Right atrium auricular region (tissue), 2 donors: ENCODE data around the gene BMP10. TPM values are rescaled to one million over a fixed set of nuclear protein-coding genes. Genes with fewer than 3 reads are reported as not detected.

ENCODE experiments used
- DNase-seq: peaks from one replicate; pipeline ENCODE4 v3.0.0-alpha.2; 2019; ENCODE audit warnings: low spot score
- H3K27ac ChIP-seq, 2 donors: fragments of 200-600 bp; sonication (generic); 1 replicate in 1 of 2; 2 replicates in 1 of 2; pipeline ENCODE4 v1.5.1; 2016 to 2019
- H3K27me3 ChIP-seq, 2 donors: fragments of 200-600 bp; sonication (generic); one replicate each; pipeline versions ENCODE4 v1.5.1 to v1.6.0; 2017 to 2019
- H3K36me3 ChIP-seq: fragments of 200-600 bp; sonication (generic); one replicate; pipeline ENCODE4 v1.5.1; 2016
- H3K4me1 ChIP-seq, 2 donors: fragments of 200-600 bp; sonication (generic); one replicate each; pipeline versions ENCODE4 v1.5.1 to v1.6.0; 2017 to 2019
- H3K4me3 ChIP-seq, 2 donors: fragments of 200-600 bp; sonication (generic); 1 replicate in 1 of 2; 2 replicates in 1 of 2; pipeline ENCODE4 v1.5.1; 2017 to 2019; ENCODE audit warnings: mild to moderate bottlenecking in 1 of 2, moderate library complexity in 1 of 2
- H3K9me3 ChIP-seq, 2 donors: fragments of 200-600 bp; sonication (generic); one replicate each; pipeline ENCODE4 v1.5.1; 2019
- CTCF ChIP-seq, 2 donors: fragments of 200-600 bp; sonication (generic); IDR thresholded peaks; one replicate each; pipeline ENCODE4 v1.5.1; 2019; ENCODE audit warnings: antibody characterized with exemption in 2 of 2
- total RNA-seq, 2 donors: library from RNA; depleted of rRNA; stranded (reverse); fragments of >200 nt; gene quantifications; one replicate each; pipeline ENCODE4 v1.1.0, GENCODE V29; 2016

Gene BMP10
- total RNA-seq, 2 donors from 2014 or later, result 1.9 to 5,642 TPM

GRCh38 chr2:68857202-68857845 lies 13.9 kb downstream of the BMP10 start:
- TF ChIP-seq CTCF (IDR thresholded peaks at IDR 0.05), result no peak
- no peaks in the 10 kb centered on the region for H3K9me3 ChIP-seq
- H3K36me3 ChIP-seq, result no peaks in the 10 kb centered on the region
- H3K27me3 ChIP-seq, result no peaks in the 10 kb centered on the region
- H3K27ac ChIP-seq, result no peak overlapping the region
- DNase-seq, result no peak
- peaks cover 0 to 6% of the 10 kb centered on the region in 2 donors for H3K4me1 ChIP-seq
- H3K4me3 ChIP-seq, result no peak overlapping the region

GRCh38 chr2:68855550-68855949 lies 15.6 kb downstream of the BMP10 start:
- Histone ChIP-seq H3K27me3 (no peaks in the 10 kb centered on the region), H3K4me1 (peaks cover 0 to 6% of the 10 kb centered on the region in 2 donors), H3K36me3 (no peaks in the 10 kb centered on the region), H3K9me3 (no peaks in the 10 kb centered on the region), H3K4me3 (no peak overlapping the region), H3K27ac (no peak overlapping the region)
- no peak for TF ChIP-seq CTCF (IDR thresholded peaks at IDR 0.05)
- no peak for DNase-seq

GRCh38 chr2:68854476-68854875 lies 16.7 kb downstream of the BMP10 start:
- H3K4me3 ChIP-seq, result no peak overlapping the region
- no peaks in the 10 kb centered on the region for H3K27me3 ChIP-seq
- H3K36me3 ChIP-seq, result no peaks in the 10 kb centered on the region
- H3K9me3 ChIP-seq, result no peaks in the 10 kb centered on the region
- peaks cover 0 to 6% of the 10 kb centered on the region in 2 donors for H3K4me1 ChIP-seq
- no peak for DNase-seq
- TF ChIP-seq CTCF (IDR thresholded peaks at IDR 0.05), result no peak
- H3K27ac ChIP-seq, result no peak overlapping the region

- Histone ChIP-seq H3K9me3 (no peaks in the 10 kb centered on the region), H3K4me3 (no peak overlapping the region), H3K27me3 (no peaks in the 10 kb centered on the region), H3K4me1 (peaks cover 0 to 6% of the 10 kb centered on the region in 2 donors), H3K27ac (no peak overlapping the region), H3K36me3 (no peaks in the 10 kb centered on the region)
- DNase-seq, result no peak
- TF ChIP-seq CTCF (IDR thresholded peaks at IDR 0.05), result no peak
Observed at GRCh38 chr2:68853915-68854314, 17.3 kb downstream of the BMP10 start.

- no peaks in the 10 kb centered on the region for H3K27me3 ChIP-seq
- no peaks in the 10 kb centered on the region for H3K9me3 ChIP-seq
- no peak overlapping the region for H3K4me3 ChIP-seq
- peaks cover 0 to 6% of the 10 kb centered on the region in 2 donors for H3K4me1 ChIP-seq
- no peak overlapping the region for H3K27ac ChIP-seq
- DNase-seq, result no peak
- H3K36me3 ChIP-seq, result no peaks in the 10 kb centered on the region
- TF ChIP-seq CTCF (IDR thresholded peaks at IDR 0.05), result no peak
Observed at GRCh38 chr2:68853035-68853434, 18.2 kb downstream of the BMP10 start.

- Histone ChIP-seq H3K4me3 (no peak overlapping the region), H3K4me1 (peaks cover 0 to 6% of the 10 kb centered on the region in 2 donors), H3K27ac (no peak overlapping the region), H3K36me3 (no peaks in the 10 kb centered on the region), H3K9me3 (no peaks in the 10 kb centered on the region), H3K27me3 (no peaks in the 10 kb centered on the region)
- TF ChIP-seq CTCF (IDR thresholded peaks at IDR 0.05), result no peak
- no peak for DNase-seq
Observed at GRCh38 chr2:68850524-68850923, 20.7 kb downstream of the BMP10 start.
